Activated CD8-positive, alpha-beta T cell treated with anti-CD3 and anti-CD28 coated beads for 36 hours (primary cell): ENCODE results near the gene GRID2. TPM values are rescaled to one million over a fixed set of nuclear protein-coding genes. Genes with fewer than 3 reads are reported as not detected.

Experiments used
- ATAC-seq: fragments of 200-7000 bp; cut with Tn5 transposase; one replicate; pipeline ENCODE4 v1.10.0; 2021; ENCODE audit warnings: mild to moderate bottlenecking, moderate library complexity
- CTCF ChIA-PET: fragments of 350-600 bp; sonication (Branson Sonifier 250); formaldehyde crosslinking; loops from one replicate; lab custom pipeline; 2021; ENCODE audit warnings: antibody characterized with exemption; lab: Charles Lee
- POLR2A ChIA-PET: fragments of 350-600 bp; sonication (Branson Sonifier 250); formaldehyde crosslinking; loops from one replicate; lab custom pipeline; 2021; ENCODE audit warnings: antibody characterized with exemption; lab: Charles Lee
- DNase-seq: peaks from one replicate; pipeline ENCODE4 v3.0.0-alpha.2; 2020
- H3K27ac Mint-ChIP-seq: one replicate; pipeline ENCODE4 v1.8.0; 2021; ENCODE audit warnings: mild to moderate bottlenecking, mixed read lengths
- H3K27me3 Mint-ChIP-seq: one replicate; pipeline ENCODE4 v1.8.0; 2021; ENCODE audit warnings: mixed read lengths
- H3K36me3 Mint-ChIP-seq: one replicate; pipeline ENCODE4 v1.8.0; 2021; ENCODE audit warnings: low read depth, mixed read lengths
- H3K4me1 Mint-ChIP-seq: one replicate; pipeline ENCODE4 v1.8.0; 2021; ENCODE audit warnings: low read depth, mixed read lengths
- H3K4me3 Mint-ChIP-seq: one replicate; pipeline ENCODE4 v1.8.0; 2021; ENCODE audit warnings: mild to moderate bottlenecking, moderate library complexity, mixed read lengths
- H3K9me3 Mint-ChIP-seq: one replicate; pipeline ENCODE4 v1.8.0; 2021; ENCODE audit warnings: mixed read lengths
- CTCF ChIP-seq: fragments of 200-600 bp; IDR thresholded peaks from one replicate; pipeline ENCODE4 v1.8.0; 2022; ENCODE audit warnings: antibody characterized with exemption, mild to moderate bottlenecking
- intact Hi-C: fragments of 100-400 bp; cut with micrococcal nuclease; formaldehyde crosslinking; loops from one replicate; pipeline ENCODE4 v1.10.0; 2022
- total RNA-seq, 2 experiments: library from RNA; stranded (reverse); gene quantifications; one replicate each; pipeline ENCODE4 v1.2.3, GENCODE V29; 2021

GRID2 gene
- total RNA-seq, 2 experiments from 2014 or later = not detected

DNA sequence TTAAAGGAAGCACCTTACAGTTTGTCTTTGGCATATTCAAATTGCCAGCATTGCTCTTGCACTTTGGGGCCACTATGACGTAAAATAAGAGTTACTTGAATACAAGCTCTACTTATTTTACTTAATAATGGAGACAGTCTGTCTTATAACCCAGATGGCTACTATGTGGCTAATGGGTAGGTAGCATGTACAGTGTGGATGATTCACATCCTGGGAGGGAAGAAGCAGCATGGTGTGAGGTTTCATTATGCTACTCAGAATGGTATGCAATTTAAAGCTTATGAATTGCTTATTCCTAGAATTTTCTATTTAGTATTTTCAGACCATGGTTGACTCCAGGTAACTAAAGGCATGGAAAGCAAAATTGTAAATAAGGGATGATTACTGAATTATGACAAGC is 763.0 kb downstream of the GRID2 start:
- TF ChIP-seq CTCF = no peak
- ChIA-PET POLR2A (no interaction called here), CTCF (no interaction called here)
- intact Hi-C loops = no loop called here
- H3K36me3 Mint-ChIP-seq = no peaks in the 10 kb centered on the region
- H3K27ac Mint-ChIP-seq = no peak overlapping the region
- H3K9me3 Mint-ChIP-seq = peaks cover 4% of the 10 kb centered on the region
- H3K27me3 Mint-ChIP-seq = no peaks in the 10 kb centered on the region
- no peaks in the 10 kb centered on the region for H3K4me1 Mint-ChIP-seq
- no peak for ATAC-seq
- DNase-seq = no peak
- H3K4me3 Mint-ChIP-seq = no peak overlapping the region

- no peak for ATAC-seq
- CTCF ChIA-PET = no interaction called here
- POLR2A ChIA-PET = no interaction called here
- H3K27ac Mint-ChIP-seq = no peak overlapping the region
- no peak for TF ChIP-seq CTCF
- no peak overlapping the region for H3K4me3 Mint-ChIP-seq
- no peaks in the 10 kb centered on the region for H3K36me3 Mint-ChIP-seq
- no peak for DNase-seq
- H3K9me3 Mint-ChIP-seq = peaks cover 3% of the 10 kb centered on the region
- intact Hi-C loops = no loop called here
- no peaks in the 10 kb centered on the region for H3K27me3 Mint-ChIP-seq
- H3K4me1 Mint-ChIP-seq = no peaks in the 10 kb centered on the region
Observed at GRCh38 chr4:93072292-93072691, 768.5 kb downstream of the GRID2 start.

DNA sequence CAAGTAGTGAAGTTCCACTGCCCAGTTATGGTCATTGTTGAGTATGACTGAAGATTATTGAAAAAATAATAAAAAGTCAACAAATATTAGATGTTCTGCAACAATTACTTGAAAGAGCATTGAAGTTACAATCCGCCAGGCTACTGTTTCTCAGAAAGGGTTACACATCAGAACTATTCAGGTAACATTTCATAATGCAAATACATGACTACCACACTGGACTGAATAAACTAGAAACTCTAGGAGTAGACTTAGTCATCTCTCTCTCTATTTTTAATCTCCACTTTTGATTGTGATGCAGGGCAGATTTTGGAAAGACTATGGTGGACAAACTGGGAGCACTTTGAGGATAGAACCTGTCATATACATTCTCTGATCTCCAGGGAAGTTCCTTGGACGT is 776.5 kb downstream of the GRID2 start:
- Mint-ChIP-seq H3K27ac (no peak overlapping the region), H3K36me3 (no peaks in the 10 kb centered on the region)

DNA sequence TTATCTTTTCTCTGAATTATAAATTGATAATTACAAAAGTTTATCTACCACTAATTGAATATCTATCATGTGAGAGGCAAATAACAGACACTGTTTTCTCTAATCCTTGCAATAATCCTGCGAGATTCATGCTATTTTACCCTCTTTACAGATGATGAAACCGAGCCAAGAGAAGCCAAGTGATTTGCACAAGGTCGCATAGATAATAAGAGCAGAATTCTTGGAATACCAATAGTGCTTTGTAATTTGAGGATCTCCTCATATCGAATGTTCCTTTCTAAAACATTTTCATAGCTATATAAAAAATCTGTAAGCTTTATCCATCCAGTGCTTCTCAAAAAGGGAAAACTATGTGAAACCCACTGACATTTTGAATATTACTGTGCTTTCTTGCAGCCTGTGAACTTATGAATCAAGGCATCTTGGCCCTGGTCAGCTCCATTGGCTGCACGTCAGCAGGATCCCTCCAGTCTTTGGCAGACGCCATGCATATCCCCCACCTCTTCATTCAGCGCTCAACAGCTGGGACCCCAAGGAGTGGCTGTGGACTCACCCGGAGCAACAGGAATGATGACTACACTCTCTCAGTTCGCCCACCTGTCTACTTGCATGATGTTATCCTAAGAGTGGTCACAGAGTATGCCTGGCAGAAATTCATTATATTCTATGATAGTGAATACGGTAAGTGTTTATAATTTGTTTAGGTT is 781.0 kb downstream of the GRID2 start:
- no peak for ATAC-seq
- ChIA-PET CTCF (no interaction called here), POLR2A (no interaction called here)
- H3K36me3 Mint-ChIP-seq = no peaks in the 10 kb centered on the region
- no peak overlapping the region for H3K27ac Mint-ChIP-seq
- TF ChIP-seq CTCF = no peak
- H3K9me3 Mint-ChIP-seq = no peaks in the 10 kb centered on the region
- H3K4me1 Mint-ChIP-seq = no peaks in the 10 kb centered on the region
- no peak for DNase-seq
- no peak overlapping the region for H3K4me3 Mint-ChIP-seq
- H3K27me3 Mint-ChIP-seq = no peaks in the 10 kb centered on the region
- intact Hi-C loops = no loop called here

More for the DNA sequence above, 776.5 kb downstream of the GRID2 start:
- no peaks in the 10 kb centered on the region for H3K4me1 Mint-ChIP-seq
- DNase-seq (no peak), ATAC-seq (no peak)
- TF ChIP-seq CTCF = no peak
- ChIA-PET CTCF (no interaction called here), POLR2A (no interaction called here)
- H3K4me3 Mint-ChIP-seq = no peak overlapping the region
- H3K9me3 Mint-ChIP-seq = no peaks in the 10 kb centered on the region
- intact Hi-C loops = no loop called here
- H3K27me3 Mint-ChIP-seq = no peaks in the 10 kb centered on the region

DNA sequence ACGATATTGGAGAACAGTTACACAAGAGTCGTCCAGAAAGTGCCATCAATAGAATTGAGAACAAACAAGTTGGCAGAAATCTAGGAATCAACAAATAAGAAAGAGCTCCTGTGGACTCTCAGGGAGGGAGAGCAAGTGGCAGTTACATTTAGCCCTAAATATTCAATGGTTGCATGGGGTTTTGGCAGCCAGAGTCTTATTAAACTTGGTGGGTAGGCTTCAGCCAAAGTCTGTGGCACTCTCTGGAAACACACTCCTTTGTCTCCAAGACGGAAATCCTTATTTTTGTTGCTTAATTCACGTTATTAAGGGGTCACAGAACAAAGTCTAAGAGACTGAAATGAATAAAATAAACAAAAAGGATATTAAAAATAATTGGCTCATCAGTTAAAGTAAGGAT is 782.6 kb downstream of the GRID2 start:
- Mint-ChIP-seq H3K4me3 (no peak overlapping the region), H3K36me3 (no peaks in the 10 kb centered on the region), H3K27ac (no peak overlapping the region), H3K9me3 (no peaks in the 10 kb centered on the region), H3K27me3 (no peaks in the 10 kb centered on the region), H3K4me1 (no peaks in the 10 kb centered on the region)
- ChIA-PET POLR2A (no interaction called here), CTCF (no interaction called here)
- ATAC-seq (no peak), DNase-seq (no peak)
- TF ChIP-seq CTCF = no peak
- intact Hi-C loops = no loop called here
